Suppressor macrophage (primary cell): Measurements from ENCODE around the gene ACTBL2.
"Not testable (repeated sequence)": the region's sequence is repeated elsewhere in the genome, so short reads cannot be mapped to it uniquely, and the experiment has no call there.

Experiments
- DNase-seq, 4 experiments: peaks; one replicate each; pipeline ENCODE4 v3.0.0-alpha.2; 2020 to 2022
- total RNA-seq, 17 experiments: gene quantifications; one replicate each; lab custom pipeline; 2026; ENCODE audit warnings: mixed read lengths in 6 of 17, inconsistent platforms in 3 of 17; lab: John Stamatoyannopoulos, UW

ACTBL2 gene
- total RNA-seq, result 0 to 0.77 (median 0) reads per million in 17 experiments

DNA sequence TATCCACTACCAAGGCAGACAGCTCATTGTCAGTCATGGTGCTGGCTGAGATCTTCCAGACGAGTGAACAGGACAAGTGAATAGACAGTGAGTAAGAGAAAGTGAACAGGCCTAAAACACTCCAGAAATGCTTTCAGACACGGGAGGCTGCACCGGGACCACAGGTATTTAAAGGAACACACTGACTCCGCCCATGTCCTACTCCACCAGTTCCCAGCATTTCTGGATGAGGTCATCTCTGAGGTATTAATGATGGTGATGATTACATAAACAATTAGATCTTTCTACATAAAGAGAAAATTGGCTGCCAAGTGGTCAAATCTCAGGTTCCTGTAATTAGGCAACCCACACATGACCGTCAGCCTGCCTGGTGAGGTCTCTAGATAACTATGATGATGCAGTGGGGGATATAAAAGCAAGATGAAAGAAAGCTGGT is at the start of gene ACTBL2:
Gene ACTBL2, minus strand, starts transcription at position 141 of the 436 bp plus-strand sequence. Its CDS starts 104 bp downstream, at position 37.
- DNase-seq, result no peak

- DNase-seq, result no peak
These were observed 48.7 kb upstream of the ACTBL2 start for GRCh38 chr5:57531333-57531732.

DNA sequence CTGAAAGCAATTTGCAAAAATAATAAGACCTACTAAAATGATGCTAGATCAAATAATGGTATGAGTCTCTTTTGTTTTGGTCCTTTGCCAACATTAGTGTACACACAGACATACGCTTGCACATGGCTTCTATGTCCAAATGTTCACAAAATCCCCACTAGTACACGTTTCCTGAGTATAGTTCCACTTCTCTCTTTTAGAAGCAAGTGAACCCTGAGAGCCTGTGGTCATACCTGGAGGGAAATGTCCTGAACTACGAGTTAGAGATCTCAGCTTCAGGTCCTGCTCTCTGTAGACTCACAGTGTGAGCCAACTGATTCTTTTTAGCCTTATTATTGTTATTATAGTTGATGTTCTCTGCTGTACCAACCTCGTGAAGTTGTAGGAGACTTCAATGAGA is 47.3 kb upstream of the ACTBL2 start:
- no peak for DNase-seq

- DNase-seq, result no peak
These were observed 45.3 kb upstream of the ACTBL2 start for GRCh38 chr5:57527870-57528269.

- DNase-seq, result no peak
These were observed 41.9 kb upstream of the ACTBL2 start for GRCh38 chr5:57524348-57525060.

GRCh38 chr5:57522477-57522876 is 39.9 kb upstream of the ACTBL2 start:
- not testable (repeated sequence) for DNase-seq

DNA sequence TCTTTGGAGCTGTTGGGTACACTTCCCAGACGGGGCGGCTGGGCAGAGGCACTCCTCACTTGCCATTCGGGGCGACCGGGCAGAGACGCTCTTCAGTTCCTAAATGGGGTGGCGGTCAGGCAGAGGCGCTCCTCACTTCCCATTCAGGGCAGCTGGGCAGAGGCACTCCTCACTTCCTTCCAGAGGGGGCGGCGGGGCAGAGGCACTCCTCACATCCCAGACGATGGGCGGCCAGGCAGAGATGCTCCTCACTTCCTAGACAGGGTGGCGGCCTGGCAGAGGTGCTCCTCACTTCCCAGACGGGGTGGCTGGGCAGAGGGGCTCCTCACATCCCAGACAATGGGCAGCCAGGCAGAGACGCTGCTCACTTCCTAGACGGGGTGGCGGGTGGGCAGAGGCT is 35.8 kb upstream of the ACTBL2 start:
- not testable (repeated sequence) for DNase-seq

DNA sequence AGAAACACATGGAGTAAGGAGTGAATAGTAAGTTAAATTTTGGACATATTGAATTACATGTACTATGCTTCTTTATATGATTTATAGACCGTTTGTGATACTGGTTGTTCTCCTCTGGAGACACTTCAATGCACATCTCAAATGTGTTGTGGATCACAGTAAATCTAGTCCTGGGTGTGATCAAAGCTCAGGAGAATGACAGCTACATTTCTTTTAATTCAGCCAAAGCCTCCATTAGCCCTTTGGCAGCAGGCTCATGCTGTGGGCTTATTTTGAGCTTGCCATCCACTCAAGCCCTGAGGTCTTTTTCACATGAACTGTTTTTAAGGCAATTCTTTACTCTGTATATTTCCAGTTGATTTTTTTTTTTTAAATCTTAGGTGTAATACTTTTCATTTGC is 34.6 kb upstream of the ACTBL2 start:
- DNase-seq, result no peak

- DNase-seq, result no peak
These were observed 31.2 kb upstream of the ACTBL2 start for GRCh38 chr5:57513785-57514184.

- DNase-seq, result no peak
These were observed 28.7 kb upstream of the ACTBL2 start for GRCh38 chr5:57511321-57511720.

DNA sequence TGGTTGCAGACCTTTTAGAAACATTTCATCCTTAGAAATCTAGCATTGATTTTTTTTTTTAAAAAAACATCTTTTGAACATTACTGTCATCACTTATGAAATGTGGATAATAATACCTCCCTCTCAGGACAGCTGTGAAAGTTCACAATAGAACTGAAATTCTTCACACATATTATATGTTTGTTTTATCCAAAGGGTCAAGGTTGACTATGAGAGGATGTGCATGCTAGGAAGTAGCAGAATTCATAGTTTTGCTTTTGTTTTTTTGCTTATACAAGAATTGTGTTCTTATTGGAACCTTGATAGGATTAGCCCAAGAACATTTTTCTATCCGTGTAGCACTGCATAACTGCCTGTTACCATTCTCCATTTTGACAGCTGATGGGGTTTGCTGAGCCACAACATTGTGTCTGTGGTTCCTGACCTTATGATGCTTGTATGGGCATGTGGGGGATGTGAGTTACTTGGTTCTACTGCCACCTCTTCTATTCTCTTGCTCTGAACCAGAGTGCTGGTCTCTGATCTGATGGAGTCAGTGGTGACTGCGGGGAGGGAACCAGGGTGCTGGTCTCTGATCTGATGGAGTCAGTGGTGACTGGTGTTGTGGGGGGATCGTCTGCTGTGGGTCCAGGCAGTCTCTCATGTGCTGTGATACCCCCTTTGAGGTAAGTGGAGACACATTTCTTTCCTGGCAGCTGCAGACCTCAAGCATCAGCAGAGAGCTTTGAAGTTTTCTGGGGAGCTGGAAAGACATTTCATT is 27.1 kb upstream of the ACTBL2 start:
- no peak for DNase-seq

DNA sequence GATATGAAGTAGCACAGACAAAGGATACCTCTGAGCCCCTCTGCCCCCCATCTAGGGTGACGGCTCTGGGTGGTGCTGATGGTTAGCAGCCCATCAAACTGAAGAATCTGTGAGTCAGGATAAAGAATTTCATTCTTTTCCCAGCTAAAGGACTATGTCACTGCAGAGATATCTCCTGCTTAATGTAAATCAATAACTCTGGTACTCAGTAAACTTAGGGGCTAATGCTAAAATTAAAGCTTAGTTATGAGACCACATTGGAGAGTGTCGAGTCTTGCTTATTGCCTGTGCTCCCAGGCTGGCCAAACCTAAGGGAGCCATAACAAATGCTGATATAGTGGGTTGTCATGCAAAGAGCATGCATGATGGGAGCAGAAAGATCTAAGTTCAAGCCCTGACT is 25.6 kb upstream of the ACTBL2 start:
- no peak for DNase-seq

DNA sequence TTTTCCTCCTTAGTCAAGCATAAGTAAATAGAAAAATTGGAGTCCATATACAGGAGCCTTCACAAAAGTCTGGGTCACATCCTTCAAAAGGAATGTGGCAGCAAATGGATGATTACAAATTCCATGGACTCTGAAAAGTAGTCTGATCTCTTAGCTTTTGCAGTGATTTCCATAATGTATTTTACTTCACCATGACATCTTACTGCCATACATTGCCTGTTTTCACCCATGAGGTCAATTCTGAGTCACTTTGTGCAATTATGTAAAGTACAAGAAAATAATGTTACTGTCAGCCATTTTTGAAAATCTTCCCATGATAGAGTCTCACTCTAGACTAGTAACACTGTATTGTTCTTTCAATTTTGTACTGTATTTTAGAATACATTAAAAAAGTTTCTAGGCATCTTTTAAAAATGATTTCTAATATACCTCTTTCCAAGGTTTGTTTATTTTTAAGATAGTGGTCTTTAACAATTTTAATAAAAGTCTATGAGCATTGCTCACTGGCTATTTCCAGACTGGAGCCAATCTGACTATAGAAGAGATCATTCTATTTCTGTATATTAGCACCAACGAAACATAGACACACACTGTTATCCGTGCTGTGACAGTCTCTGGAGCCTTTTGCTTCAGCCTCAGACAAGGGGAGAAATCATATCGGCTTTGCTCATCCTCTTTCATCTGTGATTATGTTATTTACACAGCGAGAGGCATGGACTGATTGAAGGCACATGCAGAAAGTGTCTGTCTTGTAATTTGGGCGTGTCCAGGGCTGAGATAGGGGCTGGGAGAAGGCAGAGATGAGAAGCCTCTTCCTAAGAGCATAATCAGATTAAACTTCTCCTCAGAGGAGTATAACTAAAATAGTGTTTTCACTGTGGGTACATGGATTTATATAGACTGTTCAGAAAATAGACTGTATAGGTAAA is 22.9 kb upstream of the ACTBL2 start:
- DNase-seq, result no peak

- no peak for DNase-seq
These were observed 21.7 kb upstream of the ACTBL2 start for GRCh38 chr5:57504357-57504756.

DNA sequence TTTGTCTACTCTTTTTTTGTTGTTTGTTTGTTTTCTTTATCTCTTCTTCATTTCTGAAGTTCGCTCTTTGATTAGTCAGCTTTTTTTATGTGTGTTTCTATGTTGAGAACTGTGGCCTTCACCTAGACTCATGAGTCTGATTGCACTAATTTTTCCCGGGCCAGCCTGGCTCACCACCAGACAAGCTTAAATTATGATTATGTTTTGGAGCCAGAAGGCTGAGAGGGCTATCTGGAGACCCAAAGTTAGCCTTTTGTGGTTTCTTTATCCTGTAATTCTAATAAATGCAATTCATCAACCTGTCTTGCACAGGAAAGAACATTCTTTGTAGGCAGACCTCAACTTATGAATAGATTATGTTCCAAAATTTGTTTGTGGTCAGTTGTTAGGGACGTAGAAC is 20.8 kb upstream of the ACTBL2 start:
- no peak for DNase-seq

DNA sequence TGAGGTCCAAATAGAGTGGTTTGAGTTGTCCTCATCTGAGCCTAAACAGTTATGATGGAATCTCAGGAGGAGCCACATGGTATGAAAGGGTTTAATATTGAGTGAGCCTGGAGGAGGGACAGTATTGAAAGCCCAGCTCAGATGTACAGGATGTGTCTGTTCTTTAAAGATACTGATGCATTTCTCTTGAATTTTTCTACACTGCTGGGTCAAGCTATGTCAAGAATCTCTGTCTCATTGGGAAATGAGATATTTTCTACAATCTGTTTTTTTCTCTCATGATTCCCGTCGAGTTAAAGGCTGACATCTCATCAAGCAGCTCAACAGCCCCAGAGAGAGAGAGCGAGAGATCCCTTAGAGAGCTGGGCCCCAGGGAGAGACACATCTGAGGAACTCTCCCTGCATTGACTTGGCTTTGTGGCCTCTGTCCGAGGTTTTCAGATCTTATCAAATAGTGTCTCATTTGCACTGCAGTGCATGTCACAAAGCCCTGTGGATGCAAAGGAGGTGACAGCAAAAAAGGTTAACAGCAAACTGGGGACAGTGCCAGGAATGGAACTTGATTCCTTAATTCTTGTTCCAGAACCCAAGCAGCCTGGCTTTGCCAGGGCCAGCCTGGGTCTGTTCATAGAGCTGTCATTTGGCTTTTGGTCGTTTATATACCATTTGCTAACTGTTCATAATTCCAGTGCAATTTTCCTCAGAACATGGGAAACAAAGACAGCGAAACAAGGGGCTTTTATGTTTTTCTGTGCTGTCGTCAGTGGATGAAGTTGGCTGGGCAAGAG is 19.0 kb upstream of the ACTBL2 start:
- no peak for DNase-seq

- peak; percentile 38 to 63 (median 50) for DNase-seq
These were observed 16.8 kb upstream of the ACTBL2 start for GRCh38 chr5:57499262-57500050.

- DNase-seq, result no peak
These were observed 15.1 kb upstream of the ACTBL2 start for GRCh38 chr5:57497733-57498132.

DNA sequence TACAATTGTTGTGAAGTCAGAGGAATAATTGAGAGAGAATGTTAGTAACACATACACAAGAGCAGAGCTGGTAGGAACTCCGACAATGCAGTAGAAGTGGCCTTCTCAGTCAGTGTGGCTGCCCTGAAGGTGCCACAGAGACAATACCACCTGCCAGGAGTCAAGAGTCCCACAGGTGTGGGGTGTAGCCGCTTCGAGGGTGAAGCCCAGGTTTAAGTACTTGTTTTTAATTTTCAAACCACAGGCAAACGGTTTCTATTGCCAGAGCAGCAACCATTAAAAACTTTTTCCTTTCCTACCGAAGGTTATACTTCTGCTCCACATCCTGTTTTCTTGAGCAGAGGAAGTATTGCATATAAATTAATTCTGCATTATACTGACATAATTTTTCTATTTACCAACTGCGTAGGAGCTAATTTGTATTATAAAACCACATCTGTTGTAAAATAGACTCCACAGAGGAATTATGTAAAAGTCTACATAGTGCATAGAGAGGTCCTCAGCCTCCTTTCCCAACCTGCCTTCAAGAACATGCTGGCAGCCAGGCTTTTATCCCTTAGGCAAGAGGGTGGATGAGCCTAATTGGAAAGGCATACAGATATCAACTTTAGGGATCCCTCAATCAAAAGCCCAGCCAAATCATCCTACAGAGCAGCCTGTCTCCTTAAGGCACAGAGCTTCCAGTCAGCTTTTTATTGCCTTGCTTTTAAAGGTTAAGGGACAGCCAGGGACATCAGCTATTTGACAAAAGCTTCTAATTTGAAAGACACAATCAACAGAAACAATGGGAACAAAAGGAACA is 12.9 kb upstream of the ACTBL2 start:
- DNase-seq, result no peak
